Thyroid gland (tissue), 4 donors: ENCODE results near the gene LYZL1.

Source experiments
- POLR2A ChIP-seq, 2 donors: fragments of 450-650 bp; IDR thresholded peaks; one replicate each; pipeline ENCODE4 v1.6.1; 2017; ENCODE audit warnings: antibody characterized with exemption in 2 of 2, mild to moderate bottlenecking in 2 of 2, moderate library complexity in 1 of 2
- TF ChIP-seq, protein P1 (sequence below), 6 experiments: fragments of 200-600 bp in 3 of 6; fragments of 450-650 bp in 3 of 6; sonication (generic) in 3 of 6; IDR thresholded peaks; one replicate each; pipeline ENCODE4 v1.5.1; 2016 to 2019; ENCODE audit warnings: antibody characterized with exemption in 6 of 6, mild to moderate bottlenecking in 2 of 6, inconsistent platforms in 1 of 6, moderate library complexity in 1 of 6

DNA sequence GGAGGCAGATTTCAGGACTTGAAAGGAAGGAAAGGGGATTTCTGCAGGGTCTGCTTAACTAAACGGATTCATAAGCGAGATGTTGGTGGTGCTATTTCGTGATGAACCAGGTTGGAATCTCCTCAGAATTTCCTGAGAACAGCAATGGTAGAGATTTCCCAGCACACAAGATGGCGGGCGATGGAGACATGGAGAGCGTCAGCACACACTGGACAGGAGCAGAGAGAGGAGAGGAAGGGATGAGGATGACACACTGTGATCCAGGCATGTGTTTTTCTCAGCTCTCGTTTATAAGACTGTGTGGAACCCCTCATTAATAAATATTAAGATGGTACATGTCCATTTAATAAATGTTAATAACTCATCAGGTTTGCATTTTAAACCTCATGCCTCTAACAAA, 43.9 kb upstream of the LYZL1 start:
- TF ChIP-seq, protein P1, sequence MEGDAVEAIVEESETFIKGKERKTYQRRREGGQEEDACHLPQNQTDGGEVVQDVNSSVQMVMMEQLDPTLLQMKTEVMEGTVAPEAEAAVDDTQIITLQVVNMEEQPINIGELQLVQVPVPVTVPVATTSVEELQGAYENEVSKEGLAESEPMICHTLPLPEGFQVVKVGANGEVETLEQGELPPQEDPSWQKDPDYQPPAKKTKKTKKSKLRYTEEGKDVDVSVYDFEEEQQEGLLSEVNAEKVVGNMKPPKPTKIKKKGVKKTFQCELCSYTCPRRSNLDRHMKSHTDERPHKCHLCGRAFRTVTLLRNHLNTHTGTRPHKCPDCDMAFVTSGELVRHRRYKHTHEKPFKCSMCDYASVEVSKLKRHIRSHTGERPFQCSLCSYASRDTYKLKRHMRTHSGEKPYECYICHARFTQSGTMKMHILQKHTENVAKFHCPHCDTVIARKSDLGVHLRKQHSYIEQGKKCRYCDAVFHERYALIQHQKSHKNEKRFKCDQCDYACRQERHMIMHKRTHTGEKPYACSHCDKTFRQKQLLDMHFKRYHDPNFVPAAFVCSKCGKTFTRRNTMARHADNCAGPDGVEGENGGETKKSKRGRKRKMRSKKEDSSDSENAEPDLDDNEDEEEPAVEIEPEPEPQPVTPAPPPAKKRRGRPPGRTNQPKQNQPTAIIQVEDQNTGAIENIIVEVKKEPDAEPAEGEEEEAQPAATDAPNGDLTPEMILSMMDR (IDR thresholded peaks at IDR 0.05) = no peak
- TF ChIP-seq POLR2A (IDR thresholded peaks at IDR 0.05) = no peak
